OCI-LY1 (cell line): Measurements from ENCODE around the gene H3-3A.

ENCODE experiments used
- H2AFZ ChIP-seq: fragments of 200-600 bp; sonication (generic), shearing (Covaris generic); 2 replicates; pipeline ENCODE4 v1.6.0; 2014; ENCODE audit warnings: antibody characterized with exemption, mild to moderate bottlenecking, low read length
- H3F3A ChIP-seq: fragments of 200-600 bp; sonication (generic), shearing (Covaris generic); 2 replicates; pipeline ENCODE4 v1.6.0; 2014; ENCODE audit warnings: mild to moderate bottlenecking, antibody characterized with exemption, low read length, moderate library complexity; ENCODE audit not compliant: insufficient read depth
- H3K27ac ChIP-seq: fragments of 200-600 bp; sonication (generic); 2 replicates; pipeline ENCODE4 v1.5.1; 2014; ENCODE audit warnings: low read length, mixed run types, mild to moderate bottlenecking, low read depth; ENCODE audit not compliant: poor library complexity, severe bottlenecking
- H3K27me3 ChIP-seq: fragments of 200-600 bp; sonication (generic); 2 replicates; pipeline ENCODE4 v1.6.0; 2014; ENCODE audit warnings: antibody characterized with exemption, mild to moderate bottlenecking, low read length, moderate library complexity; ENCODE audit not compliant: insufficient read depth
- H3K36me3 ChIP-seq: fragments of 200-600 bp; sonication (generic); 2 replicates; pipeline ENCODE4 v1.6.1; 2014; ENCODE audit warnings: mild to moderate bottlenecking, antibody characterized with exemption, low read length, moderate library complexity, mixed read lengths; ENCODE audit not compliant: insufficient read depth
- H3K4me1 ChIP-seq: fragments of 200-600 bp; sonication (generic); 2 replicates; pipeline ENCODE4 v1.5.1; 2014; ENCODE audit warnings: mild to moderate bottlenecking, low read length, moderate library complexity; ENCODE audit not compliant: insufficient read depth, severe bottlenecking
- H3K4me2 ChIP-seq: fragments of 200-600 bp; sonication (generic), shearing (Covaris generic); 2 replicates; pipeline ENCODE4 v1.6.1; 2014; ENCODE audit warnings: low read length
- H3K4me3 ChIP-seq: fragments of 200-600 bp; sonication (generic); 2 replicates; pipeline ENCODE4 v1.5.1; 2014; ENCODE audit warnings: low read length, low read depth, mild to moderate bottlenecking, mixed read lengths; ENCODE audit not compliant: poor library complexity, severe bottlenecking
- H3K79me2 ChIP-seq: fragments of 200-600 bp; shearing (Covaris generic); 2 replicates; pipeline ENCODE4 v1.6.1; 2016; ENCODE audit warnings: mixed run types, low read length, mixed read lengths; ENCODE audit not compliant: insufficient read depth
- H3K9ac ChIP-seq: fragments of 200-600 bp; sonication (generic), shearing (Covaris generic); 2 replicates; pipeline ENCODE4 v1.6.1; 2014; ENCODE audit warnings: mild to moderate bottlenecking, low read length, mixed read lengths
- H3K9me2 ChIP-seq: fragments of 200-600 bp; sonication (generic), shearing (Covaris generic); 2 replicates; pipeline ENCODE4 v1.6.1; 2014; ENCODE audit warnings: low read depth, mild to moderate bottlenecking, low read length, mixed read lengths
- H3K9me3 ChIP-seq: fragments of 200-600 bp; shearing (Covaris generic); 2 replicates; pipeline ENCODE4 v1.6.1; 2014; ENCODE audit warnings: low read length, mixed read lengths
- H4K20me1 ChIP-seq: fragments of 200-600 bp; sonication (generic), shearing (Covaris generic); 2 replicates; pipeline ENCODE4 v1.6.0; 2016; ENCODE audit warnings: mild to moderate bottlenecking, low read length; ENCODE audit not compliant: insufficient read depth
- CTCF ChIP-seq: fragments of 200-600 bp; sonication (generic), shearing (Covaris generic); IDR thresholded peaks from 2 replicates; pipeline ENCODE4 v1.5.1; 2017; ENCODE audit warnings: mild to moderate bottlenecking, antibody characterized with exemption, low read length, moderate library complexity, mixed read lengths
- EZH2 ChIP-seq: fragments of 200-600 bp; sonication (generic), shearing (Covaris generic); IDR thresholded peaks from 2 replicates; pipeline ENCODE4 v1.8.0; 2017; ENCODE audit warnings: borderline replicate concordance, mixed run types, mild to moderate bottlenecking, antibody characterized with exemption, low read length, moderate library complexity, mixed read lengths

Gene H3-3A

GRCh38 chr1:226092965-226093364 is 30.4 kb downstream of the H3-3A start:
- no peak overlapping the region for H3K9ac ChIP-seq
- H3K79me2 ChIP-seq: no peaks in the 10 kb centered on the region
- no peak overlapping the region for H3K4me3 ChIP-seq
- no peaks in the 10 kb centered on the region for H4K20me1 ChIP-seq
- peaks cover 3% of the 10 kb centered on the region; the same call in 1 of the 2 replicates for H3K27me3 ChIP-seq
- H3K4me1 ChIP-seq: no peaks in the 10 kb centered on the region
- no peak overlapping the region for H2AFZ ChIP-seq
- H3K36me3 ChIP-seq: no peaks in the 10 kb centered on the region; the same call in 1 of the 2 replicates
- H3K27ac ChIP-seq: no peak overlapping the region
- TF ChIP-seq EZH2 (no peak), CTCF (no peak)
- no peaks in the 10 kb centered on the region for H3K9me2 ChIP-seq
- H3K4me2 ChIP-seq: no peak overlapping the region
- H3K9me3 ChIP-seq: no peaks in the 10 kb centered on the region
- no peaks in the 10 kb centered on the region for H3F3A ChIP-seq

- H3K9ac ChIP-seq: no peak overlapping the region
- no peaks in the 10 kb centered on the region; the same call in 1 of the 2 replicates for H3K36me3 ChIP-seq
- H3K4me2 ChIP-seq: no peak overlapping the region
- no peaks in the 10 kb centered on the region for H3F3A ChIP-seq
- no peak overlapping the region for H3K27ac ChIP-seq
- no peaks in the 10 kb centered on the region for H3K9me3 ChIP-seq
- H3K4me3 ChIP-seq: no peak overlapping the region
- no peaks in the 10 kb centered on the region for H3K4me1 ChIP-seq
- H3K79me2 ChIP-seq: no peaks in the 10 kb centered on the region
- no peak overlapping the region for H2AFZ ChIP-seq
- no peaks in the 10 kb centered on the region for H4K20me1 ChIP-seq
- TF ChIP-seq CTCF (no peak), EZH2 (no peak)
- H3K27me3 ChIP-seq: peaks cover 4% of the 10 kb centered on the region; the same call in 1 of the 2 replicates
- H3K9me2 ChIP-seq: no peaks in the 10 kb centered on the region
These were observed 31.1 kb downstream of the H3-3A start for GRCh38 chr1:226093621-226094020.

- H3F3A ChIP-seq: no peaks in the 10 kb centered on the region
- H3K27me3 ChIP-seq: peaks cover 12% of the 10 kb centered on the region; the same call in 1 of the 2 replicates
- H2AFZ ChIP-seq: no peak overlapping the region
- no peaks in the 10 kb centered on the region for H3K4me1 ChIP-seq
- no peak overlapping the region for H3K27ac ChIP-seq
- no peaks in the 10 kb centered on the region for H3K79me2 ChIP-seq
- H3K9me2 ChIP-seq: no peaks in the 10 kb centered on the region
- H3K4me3 ChIP-seq: no peak overlapping the region
- TF ChIP-seq CTCF (no peak), EZH2 (no peak)
- no peaks in the 10 kb centered on the region for H3K9me3 ChIP-seq
- no peaks in the 10 kb centered on the region for H4K20me1 ChIP-seq
- H3K36me3 ChIP-seq: no peaks in the 10 kb centered on the region; the same call in 1 of the 2 replicates
- no peak overlapping the region for H3K4me2 ChIP-seq
- H3K9ac ChIP-seq: no peak overlapping the region
These were observed 31.9 kb downstream of the H3-3A start for GRCh38 chr1:226094451-226094850.
